OCI-LY3 (cell line): Measurements from ENCODE around the gene CWC27.

Experiments used
- H2AFZ ChIP-seq: fragments of 200-600, 300-600 bp; shearing (Covaris generic); 2 replicates; pipeline ENCODE4 v1.6.0; 2014; ENCODE audit warnings: antibody characterized with exemption, low read depth, low read length
- H3K27ac ChIP-seq: fragments of 200-600, 300-600 bp; sonication (generic); 2 replicates; pipeline ENCODE4 v1.5.1; 2014; ENCODE audit warnings: mild to moderate bottlenecking, low read length, moderate library complexity, mixed read lengths
- H3K27me3 ChIP-seq: fragments of 200-600, 300-600 bp; sonication (generic); 2 replicates; pipeline ENCODE4 v1.6.1; 2014; ENCODE audit warnings: low read depth, low read length, mixed read lengths
- H3K36me3 ChIP-seq: fragments of 200-600, 300-600 bp; sonication (generic); replicated peaks from 2 replicates; pipeline ENCODE3; 2014; ENCODE audit warnings: low read depth, low read length, mixed read lengths
- H3K4me1 ChIP-seq: fragments of 300-600, 200-600 bp; sonication (generic); 2 replicates; pipeline ENCODE4 v1.6.1; 2014; ENCODE audit warnings: low read length, mixed read lengths
- H3K4me2 ChIP-seq: fragments of 200-600, 300-600 bp; sonication (generic); 2 replicates; pipeline ENCODE4 v1.6.1; 2014; ENCODE audit warnings: low read length, mixed read lengths
- H3K4me3 ChIP-seq: fragments of 300-600, 200-600 bp; sonication (generic); 2 replicates; pipeline ENCODE4 v1.5.1; 2014; ENCODE audit warnings: antibody characterized with exemption, mild to moderate bottlenecking, low read length, moderate library complexity
- H3K79me2 ChIP-seq: fragments of 300-600, 200-600 bp; shearing (Covaris generic); 2 replicates; pipeline ENCODE4 v1.6.1; 2014; ENCODE audit warnings: mild to moderate bottlenecking, low read length, mixed read lengths
- H3K9ac ChIP-seq: fragments of 300-600, 200-600 bp; shearing (Covaris generic); 2 replicates; pipeline ENCODE4 v1.6.0; 2014; ENCODE audit warnings: mild to moderate bottlenecking, low read length, moderate library complexity
- H3K9me3 ChIP-seq: fragments of 200-600, 300-600 bp; shearing (Covaris generic); 2 replicates; pipeline ENCODE4 v1.6.1; 2014; ENCODE audit warnings: low read length, mixed read lengths; ENCODE audit not compliant: insufficient read depth
- H4K20me1 ChIP-seq: fragments of 200-600, 300-600 bp; sonication (generic); 2 replicates; pipeline ENCODE4 v1.6.1; 2016; ENCODE audit warnings: low read length, mixed read lengths; ENCODE audit not compliant: insufficient read depth
- EZH2phosphoT487 ChIP-seq: fragments of 200-600 bp; shearing (Covaris generic); IDR thresholded peaks from 2 replicates; pipeline ENCODE4 v1.6.1; 2018; ENCODE audit warnings: antibody characterized with exemption, mixed run types, low read depth
- TF ChIP-seq, protein P1 (sequence below): fragments of 200-600, 300-600 bp; sonication (generic); IDR thresholded peaks from 2 replicates; pipeline ENCODE4 v1.5.1; 2014; ENCODE audit warnings: antibody characterized with exemption, low read length, low read depth

CWC27 gene

GRCh38 chr5:64876203-64876602 lies 107.5 kb downstream of the CWC27 start:
- Histone ChIP-seq H3K9me3 (no peaks in the 10 kb centered on the region), H3K79me2 (no peaks in the 10 kb centered on the region), H3K36me3 (no peaks in the 10 kb centered on the region), H3K27me3 (no peaks in the 10 kb centered on the region), H4K20me1 (no peaks in the 10 kb centered on the region), H3K4me1 (no peaks in the 10 kb centered on the region), H3K9ac (no peak overlapping the region), H3K4me3 (no peak overlapping the region), H3K4me2 (no peak overlapping the region), H3K27ac (no peak overlapping the region), H2AFZ (no peak overlapping the region)
- TF ChIP-seq, protein P1, sequence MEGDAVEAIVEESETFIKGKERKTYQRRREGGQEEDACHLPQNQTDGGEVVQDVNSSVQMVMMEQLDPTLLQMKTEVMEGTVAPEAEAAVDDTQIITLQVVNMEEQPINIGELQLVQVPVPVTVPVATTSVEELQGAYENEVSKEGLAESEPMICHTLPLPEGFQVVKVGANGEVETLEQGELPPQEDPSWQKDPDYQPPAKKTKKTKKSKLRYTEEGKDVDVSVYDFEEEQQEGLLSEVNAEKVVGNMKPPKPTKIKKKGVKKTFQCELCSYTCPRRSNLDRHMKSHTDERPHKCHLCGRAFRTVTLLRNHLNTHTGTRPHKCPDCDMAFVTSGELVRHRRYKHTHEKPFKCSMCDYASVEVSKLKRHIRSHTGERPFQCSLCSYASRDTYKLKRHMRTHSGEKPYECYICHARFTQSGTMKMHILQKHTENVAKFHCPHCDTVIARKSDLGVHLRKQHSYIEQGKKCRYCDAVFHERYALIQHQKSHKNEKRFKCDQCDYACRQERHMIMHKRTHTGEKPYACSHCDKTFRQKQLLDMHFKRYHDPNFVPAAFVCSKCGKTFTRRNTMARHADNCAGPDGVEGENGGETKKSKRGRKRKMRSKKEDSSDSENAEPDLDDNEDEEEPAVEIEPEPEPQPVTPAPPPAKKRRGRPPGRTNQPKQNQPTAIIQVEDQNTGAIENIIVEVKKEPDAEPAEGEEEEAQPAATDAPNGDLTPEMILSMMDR: no peak
- no peak for TF ChIP-seq EZH2phosphoT487

DNA sequence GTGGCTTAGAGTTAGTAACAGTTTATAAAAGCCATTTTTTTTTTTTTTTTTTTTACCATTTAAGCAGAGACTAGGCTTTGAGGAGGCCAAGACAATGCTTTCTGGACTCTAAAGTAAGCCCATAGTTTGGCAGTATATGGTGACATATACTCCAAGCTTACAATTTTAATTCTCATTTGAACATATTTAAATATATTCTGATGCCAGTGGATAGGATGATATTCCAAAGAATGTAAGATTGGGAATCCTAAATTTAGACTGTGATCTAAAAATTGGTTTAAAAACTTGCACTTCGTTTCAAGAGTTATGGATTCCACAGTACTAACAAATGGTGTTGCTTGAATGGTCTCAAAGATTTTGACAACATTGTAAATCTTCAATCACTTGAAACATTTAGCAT lies 112.1 kb downstream of the CWC27 start:
- Histone ChIP-seq H3K4me1 (no peaks in the 10 kb centered on the region), H3K27me3 (no peaks in the 10 kb centered on the region), H3K4me3 (no peak overlapping the region), H2AFZ (no peak overlapping the region), H4K20me1 (no peaks in the 10 kb centered on the region), H3K9ac (no peak overlapping the region), H3K36me3 (no peaks in the 10 kb centered on the region), H3K27ac (no peak overlapping the region), H3K4me2 (no peak overlapping the region), H3K79me2 (no peaks in the 10 kb centered on the region), H3K9me3 (no peaks in the 10 kb centered on the region)
- TF ChIP-seq, protein P1: no peak
- TF ChIP-seq EZH2phosphoT487: no peak

DNA sequence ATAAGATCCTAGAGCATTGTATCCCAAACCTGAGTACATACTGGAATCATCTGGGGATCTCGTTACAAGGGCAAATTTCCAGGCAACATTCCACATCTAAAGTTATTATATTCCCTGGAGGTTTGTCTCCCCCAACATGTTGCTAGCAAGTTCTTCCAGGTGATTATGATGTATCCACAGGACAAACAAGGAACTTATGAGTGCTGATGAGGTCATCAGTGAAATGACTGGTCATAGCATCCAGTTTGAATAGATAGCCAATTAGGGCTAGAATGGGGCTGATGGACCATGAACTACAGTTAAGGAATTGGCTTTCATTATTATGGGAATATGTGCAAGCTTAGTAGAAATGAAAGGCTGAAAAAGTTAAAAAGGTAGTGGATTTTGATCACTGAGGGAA lies 115.2 kb downstream of the CWC27 start:
- no peak overlapping the region for H3K27ac ChIP-seq
- no peaks in the 10 kb centered on the region for H3K79me2 ChIP-seq
- no peak overlapping the region for H3K9ac ChIP-seq
- H3K4me1 ChIP-seq: peaks cover 4% of the 10 kb centered on the region; the same call in 1 of the 2 replicates
- H3K4me2 ChIP-seq: no peak overlapping the region
- TF ChIP-seq EZH2phosphoT487: no peak
- TF ChIP-seq, protein P1: no peak
- no peaks in the 10 kb centered on the region for H3K9me3 ChIP-seq
- H2AFZ ChIP-seq: no peak overlapping the region
- no peaks in the 10 kb centered on the region for H4K20me1 ChIP-seq
- no peaks in the 10 kb centered on the region for H3K36me3 ChIP-seq
- no peak overlapping the region for H3K4me3 ChIP-seq
- no peaks in the 10 kb centered on the region for H3K27me3 ChIP-seq

DNA sequence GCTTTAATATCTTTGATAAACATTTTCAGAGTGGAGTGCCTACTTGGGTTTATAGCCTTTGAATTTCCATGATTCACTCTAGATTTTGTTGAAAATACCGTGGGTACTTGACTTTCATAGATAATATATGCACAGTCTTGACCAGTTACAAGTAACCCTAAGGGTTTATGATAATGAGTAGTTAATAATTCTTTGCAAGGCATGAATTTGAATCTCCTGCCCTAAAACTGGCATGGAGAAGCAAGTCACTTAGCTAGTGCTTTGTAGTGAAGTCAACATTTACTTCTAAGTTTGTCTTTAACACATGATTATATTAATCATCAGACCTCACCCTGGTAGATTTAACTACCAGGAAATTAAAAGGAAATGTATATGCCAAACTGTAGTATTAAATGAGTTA lies 115.8 kb downstream of the CWC27 start:
- no peak overlapping the region for H3K4me3 ChIP-seq
- H3K27ac ChIP-seq: no peak overlapping the region
- no peak overlapping the region for H3K4me2 ChIP-seq
- peaks cover 4% of the 10 kb centered on the region; the same call in 1 of the 2 replicates for H3K4me1 ChIP-seq
- no peaks in the 10 kb centered on the region for H3K36me3 ChIP-seq
- no peaks in the 10 kb centered on the region for H3K79me2 ChIP-seq
- H3K9ac ChIP-seq: no peak overlapping the region
- no peaks in the 10 kb centered on the region for H3K27me3 ChIP-seq
- no peak for TF ChIP-seq EZH2phosphoT487
- TF ChIP-seq, protein P1: no peak
- H3K9me3 ChIP-seq: no peaks in the 10 kb centered on the region
- no peaks in the 10 kb centered on the region for H4K20me1 ChIP-seq
- H2AFZ ChIP-seq: no peak overlapping the region
